Body of pancreas (tissue), 4 donors: ENCODE data around the gene ADPGK.
A peak's percentile ranks its signal among the peaks of the same experiment; 100 is the strongest.

Experiments used
- POLR2A ChIP-seq, 3 donors: fragments of 450-650 bp; IDR thresholded peaks; one replicate each; pipeline ENCODE4 v1.6.1; 2016; ENCODE audit warnings: antibody characterized with exemption in 3 of 3, mild to moderate bottlenecking in 2 of 3
- TF ChIP-seq, protein P1 (sequence below), 7 experiments: fragments of 450-650 bp in 4 of 7; fragments of 200-600 bp in 3 of 7; sonication (generic) in 3 of 7; IDR thresholded peaks; one replicate each; pipeline ENCODE4 v1.5.1; 2016 to 2019; ENCODE audit warnings: antibody characterized with exemption in 7 of 7

DNA sequence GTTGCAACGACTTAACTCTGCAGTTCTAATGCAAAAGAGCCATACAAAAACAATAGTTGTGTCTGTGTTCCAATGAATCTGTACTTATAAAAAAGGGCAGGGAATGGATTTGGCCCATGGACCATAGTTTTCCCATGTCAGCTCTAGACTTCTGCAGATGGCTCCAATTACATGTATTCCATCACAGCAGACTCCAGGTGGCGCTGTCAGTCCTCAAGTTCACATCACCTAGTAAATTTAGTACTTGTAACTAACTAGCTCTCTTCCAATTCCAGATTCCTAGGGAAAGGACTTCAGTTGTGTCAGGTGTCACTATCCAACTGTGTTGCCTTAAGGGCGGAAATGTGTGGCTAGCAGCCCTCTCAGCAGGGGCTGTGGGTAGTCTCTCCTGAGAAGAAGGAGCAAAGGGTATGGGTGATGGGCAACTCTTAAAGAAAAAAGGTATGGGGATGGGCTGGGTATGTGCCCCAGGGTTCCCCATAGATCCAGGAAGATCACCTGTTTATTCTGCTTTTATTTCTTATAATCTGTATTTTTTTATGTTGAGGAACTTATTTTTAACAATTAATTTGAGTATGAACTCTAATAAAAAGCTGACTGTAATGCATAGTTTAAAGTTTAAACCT lies 61.4 kb downstream of the ADPGK start:
- TF ChIP-seq, protein P1, sequence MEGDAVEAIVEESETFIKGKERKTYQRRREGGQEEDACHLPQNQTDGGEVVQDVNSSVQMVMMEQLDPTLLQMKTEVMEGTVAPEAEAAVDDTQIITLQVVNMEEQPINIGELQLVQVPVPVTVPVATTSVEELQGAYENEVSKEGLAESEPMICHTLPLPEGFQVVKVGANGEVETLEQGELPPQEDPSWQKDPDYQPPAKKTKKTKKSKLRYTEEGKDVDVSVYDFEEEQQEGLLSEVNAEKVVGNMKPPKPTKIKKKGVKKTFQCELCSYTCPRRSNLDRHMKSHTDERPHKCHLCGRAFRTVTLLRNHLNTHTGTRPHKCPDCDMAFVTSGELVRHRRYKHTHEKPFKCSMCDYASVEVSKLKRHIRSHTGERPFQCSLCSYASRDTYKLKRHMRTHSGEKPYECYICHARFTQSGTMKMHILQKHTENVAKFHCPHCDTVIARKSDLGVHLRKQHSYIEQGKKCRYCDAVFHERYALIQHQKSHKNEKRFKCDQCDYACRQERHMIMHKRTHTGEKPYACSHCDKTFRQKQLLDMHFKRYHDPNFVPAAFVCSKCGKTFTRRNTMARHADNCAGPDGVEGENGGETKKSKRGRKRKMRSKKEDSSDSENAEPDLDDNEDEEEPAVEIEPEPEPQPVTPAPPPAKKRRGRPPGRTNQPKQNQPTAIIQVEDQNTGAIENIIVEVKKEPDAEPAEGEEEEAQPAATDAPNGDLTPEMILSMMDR (IDR thresholded peaks at IDR 0.05): peak; percentile 41 to 72 (median 63)
- no peak for TF ChIP-seq POLR2A (IDR thresholded peaks at IDR 0.05)
